ENCODE measurements around the gene KYAT1.

DNA sequence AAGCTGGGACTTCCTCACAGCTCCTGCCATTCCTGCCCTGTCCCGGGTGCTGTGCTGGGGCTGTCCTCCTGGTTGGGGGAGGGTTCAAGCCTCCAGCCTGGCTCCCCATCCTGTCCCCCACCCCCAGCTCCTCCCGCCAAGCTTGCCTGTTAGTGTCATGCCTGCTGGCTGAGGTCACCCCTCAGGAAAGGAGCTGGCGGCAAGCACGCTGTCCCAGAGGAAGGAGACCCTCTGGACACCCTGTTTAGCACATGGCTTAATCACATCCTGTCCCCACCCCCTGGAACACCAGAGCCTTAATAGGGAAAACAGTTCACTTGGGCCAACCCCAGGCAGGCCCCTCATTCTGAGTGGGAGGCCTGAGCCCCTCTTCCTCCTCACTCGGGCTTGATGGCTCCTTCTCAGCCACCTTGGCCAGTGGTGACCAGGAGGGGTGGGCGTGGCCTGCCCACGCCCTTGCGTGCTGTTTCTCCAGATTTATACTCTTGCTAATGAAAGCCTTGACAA, 29.8 kb upstream of the KYAT1 start:
- TF ChIP-seq, protein P1, sequence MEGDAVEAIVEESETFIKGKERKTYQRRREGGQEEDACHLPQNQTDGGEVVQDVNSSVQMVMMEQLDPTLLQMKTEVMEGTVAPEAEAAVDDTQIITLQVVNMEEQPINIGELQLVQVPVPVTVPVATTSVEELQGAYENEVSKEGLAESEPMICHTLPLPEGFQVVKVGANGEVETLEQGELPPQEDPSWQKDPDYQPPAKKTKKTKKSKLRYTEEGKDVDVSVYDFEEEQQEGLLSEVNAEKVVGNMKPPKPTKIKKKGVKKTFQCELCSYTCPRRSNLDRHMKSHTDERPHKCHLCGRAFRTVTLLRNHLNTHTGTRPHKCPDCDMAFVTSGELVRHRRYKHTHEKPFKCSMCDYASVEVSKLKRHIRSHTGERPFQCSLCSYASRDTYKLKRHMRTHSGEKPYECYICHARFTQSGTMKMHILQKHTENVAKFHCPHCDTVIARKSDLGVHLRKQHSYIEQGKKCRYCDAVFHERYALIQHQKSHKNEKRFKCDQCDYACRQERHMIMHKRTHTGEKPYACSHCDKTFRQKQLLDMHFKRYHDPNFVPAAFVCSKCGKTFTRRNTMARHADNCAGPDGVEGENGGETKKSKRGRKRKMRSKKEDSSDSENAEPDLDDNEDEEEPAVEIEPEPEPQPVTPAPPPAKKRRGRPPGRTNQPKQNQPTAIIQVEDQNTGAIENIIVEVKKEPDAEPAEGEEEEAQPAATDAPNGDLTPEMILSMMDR (IDR thresholded peaks at IDR 0.05; ENCODE audit: borderline replicate concordance, extremely low read depth, low read length, poor library complexity, severe bottlenecking) = no peak
- no peak for TF ChIP-seq EZH2 (IDR thresholded peaks at IDR 0.05; ENCODE audit: borderline replicate concordance, low read depth, low read length, severe bottlenecking)

All from DND-41 (cell line).